Raji (cell line): Measurements from ENCODE around the gene UTP3.

Source experiments
- POLR2A ChIP-seq: IDR thresholded peaks from 2 replicates; pipeline ENCODE4 v1.6.1; 2011; ENCODE audit warnings: low read depth, low read length, control low read depth; ENCODE audit not compliant: insufficient read depth

Gene UTP3

DNA sequence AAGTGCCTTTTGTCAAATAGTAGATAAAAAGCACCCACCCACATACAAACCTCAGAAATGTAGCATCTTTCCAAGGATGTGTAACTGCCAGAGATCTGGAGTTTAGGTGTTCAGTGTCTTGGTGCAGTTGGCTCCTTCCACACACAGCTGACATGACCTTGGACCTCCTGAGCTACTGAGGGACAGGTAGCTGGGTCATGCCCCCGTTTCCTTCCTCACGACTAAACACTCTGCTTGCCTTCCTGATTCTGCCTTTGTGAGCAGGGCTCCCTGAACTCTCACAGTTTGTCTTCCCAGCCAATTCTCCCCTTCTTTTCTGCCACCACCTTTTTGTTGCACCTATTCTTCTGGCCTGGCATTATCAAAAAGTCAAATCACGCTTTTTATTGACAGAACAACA, 23.3 kb downstream of the UTP3 start:
- no peak for TF ChIP-seq POLR2A

DNA sequence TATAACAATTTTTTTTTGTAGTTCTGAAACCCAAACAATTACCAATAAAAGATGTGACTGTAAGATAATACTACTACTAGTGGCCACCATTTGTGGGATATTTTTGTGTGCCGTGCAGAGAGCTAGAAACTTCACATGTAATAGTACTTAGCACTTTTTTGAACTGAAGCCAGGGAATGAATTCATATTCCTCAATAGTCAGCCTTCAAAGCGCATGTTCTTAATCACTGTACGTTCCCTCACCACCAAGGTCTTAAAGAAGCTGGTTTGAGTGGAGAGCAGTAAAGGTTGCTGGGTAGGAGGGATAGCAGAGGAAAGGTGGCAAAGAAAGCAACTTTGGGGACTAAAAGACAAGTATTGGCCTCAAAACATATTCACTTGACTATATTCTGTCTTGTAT, 23.8 kb downstream of the UTP3 start:
- TF ChIP-seq POLR2A: no peak

DNA sequence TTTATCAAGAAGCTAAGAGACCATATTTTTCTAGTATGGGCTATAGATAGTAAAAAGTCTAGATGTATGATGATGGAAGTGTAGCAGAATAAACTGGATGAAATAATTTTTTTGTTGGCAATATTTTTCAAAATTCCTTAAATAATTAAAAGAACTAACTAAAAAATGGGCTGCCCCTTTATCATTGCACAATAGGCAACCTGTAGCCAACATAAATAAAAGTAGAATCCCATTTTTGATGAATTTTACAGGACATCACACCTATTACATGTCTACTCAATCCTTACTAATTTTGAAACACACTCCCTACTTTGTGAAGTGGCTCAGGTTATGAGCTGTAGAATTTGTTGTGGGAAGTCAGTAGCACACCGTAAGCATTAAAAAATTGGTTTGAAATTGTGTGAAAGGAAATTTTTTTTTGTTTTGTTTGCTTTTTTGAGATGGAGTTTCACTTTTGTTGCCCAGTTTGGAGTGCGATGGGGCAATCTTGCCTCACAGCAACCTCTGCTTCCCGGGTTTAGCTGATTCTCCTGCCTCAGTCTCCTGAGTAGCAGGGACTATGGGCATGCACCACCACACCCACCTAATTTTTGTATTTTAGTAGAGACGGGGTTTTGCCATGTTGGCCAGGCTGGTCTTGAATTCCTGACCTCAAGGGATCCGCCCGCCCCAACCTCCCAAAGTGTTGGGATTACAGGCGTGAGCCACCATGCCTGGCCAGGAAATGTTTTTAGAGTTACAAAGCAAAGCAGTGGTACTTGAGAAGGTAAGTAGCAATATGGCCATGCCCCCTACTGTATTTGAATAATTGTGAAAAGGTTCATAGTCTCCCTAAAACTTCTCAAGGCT, 24.5 kb downstream of the UTP3 start:
- TF ChIP-seq POLR2A: no peak

DNA sequence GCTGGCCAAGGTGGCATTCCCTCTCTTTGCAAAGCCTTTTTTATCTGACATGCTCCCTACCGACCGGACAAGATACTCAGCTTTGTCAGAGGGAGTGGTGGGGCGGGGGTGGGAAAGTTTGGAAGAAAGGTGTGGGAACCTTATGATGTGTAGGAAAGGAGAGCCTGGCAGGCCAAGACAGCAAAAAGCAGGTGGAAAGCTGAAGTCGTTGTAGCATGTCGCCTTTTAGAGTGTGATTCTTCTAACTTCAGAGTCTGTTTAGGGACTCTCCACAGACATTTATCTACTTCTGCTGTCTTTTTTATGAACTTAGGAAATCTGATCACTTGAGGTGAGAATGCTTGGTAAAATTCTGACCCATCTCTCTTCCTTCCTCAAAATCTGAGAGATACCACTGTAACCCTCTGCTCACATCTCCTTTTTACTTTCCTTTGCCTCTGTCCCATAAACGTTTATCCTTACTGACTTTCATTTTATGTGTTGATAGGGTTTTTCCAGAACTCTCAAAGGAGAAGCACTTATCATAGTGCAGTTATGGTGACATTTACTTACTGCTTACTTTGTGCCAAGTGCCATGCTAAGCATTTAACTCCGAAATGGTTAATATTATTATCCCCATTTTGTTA, 25.2 kb downstream of the UTP3 start:
- TF ChIP-seq POLR2A: no peak

DNA sequence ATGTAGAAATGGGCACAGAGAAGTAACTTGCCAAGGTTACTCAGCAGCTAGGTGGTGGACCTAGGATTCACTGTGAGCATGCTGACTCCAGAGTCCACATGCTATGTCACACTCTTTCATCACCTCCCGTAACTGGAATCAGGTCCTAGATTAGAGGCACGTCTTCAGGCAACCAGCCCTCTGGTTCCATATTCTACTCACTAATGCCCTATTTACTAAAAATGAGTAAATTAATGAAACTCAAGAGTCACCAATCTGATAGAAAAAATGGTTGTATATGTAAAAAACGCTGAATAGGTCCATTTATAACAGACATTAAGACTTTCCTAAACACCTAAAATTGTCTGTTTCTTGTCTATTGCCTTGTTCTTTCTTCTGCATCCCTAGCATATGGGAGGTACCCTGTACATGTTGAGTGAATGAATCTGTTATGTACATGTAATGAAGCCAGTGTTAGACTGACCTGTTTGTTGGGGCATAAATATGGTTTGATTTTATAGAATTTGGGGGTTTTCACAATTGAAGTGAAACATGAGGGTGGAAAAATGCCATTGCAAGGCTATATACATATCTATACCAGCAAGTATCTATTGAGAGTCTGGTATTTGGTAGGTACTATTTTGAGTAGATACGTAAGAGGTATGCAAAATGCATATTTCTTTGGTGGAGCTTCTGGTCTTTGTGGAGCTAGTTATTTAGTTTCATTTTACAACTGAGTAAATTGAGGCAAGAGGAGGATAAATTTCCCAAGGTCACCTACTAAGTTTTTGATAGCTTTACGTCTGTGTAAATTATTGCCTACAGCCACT, 26.0 kb downstream of the UTP3 start:
- no peak for TF ChIP-seq POLR2A

DNA sequence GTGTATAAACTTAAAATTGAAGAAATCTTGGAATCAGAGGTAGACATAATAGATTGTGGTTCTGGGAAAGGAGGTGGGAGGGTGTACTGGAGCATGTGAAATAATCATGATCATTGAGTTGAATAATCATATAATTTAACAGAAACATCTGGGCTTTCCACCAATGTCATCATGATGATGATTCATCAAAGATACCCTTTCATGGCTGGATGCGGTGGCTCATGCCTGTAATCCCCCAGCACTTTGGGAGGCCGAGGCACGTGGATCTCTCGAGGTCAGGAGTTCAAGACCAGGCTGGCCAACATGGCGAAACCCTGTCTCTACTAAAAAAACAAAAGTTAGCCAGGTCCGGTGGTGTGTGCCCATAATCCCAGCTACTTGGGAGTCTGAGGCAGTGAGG, 26.8 kb downstream of the UTP3 start:
- TF ChIP-seq POLR2A: no peak

DNA sequence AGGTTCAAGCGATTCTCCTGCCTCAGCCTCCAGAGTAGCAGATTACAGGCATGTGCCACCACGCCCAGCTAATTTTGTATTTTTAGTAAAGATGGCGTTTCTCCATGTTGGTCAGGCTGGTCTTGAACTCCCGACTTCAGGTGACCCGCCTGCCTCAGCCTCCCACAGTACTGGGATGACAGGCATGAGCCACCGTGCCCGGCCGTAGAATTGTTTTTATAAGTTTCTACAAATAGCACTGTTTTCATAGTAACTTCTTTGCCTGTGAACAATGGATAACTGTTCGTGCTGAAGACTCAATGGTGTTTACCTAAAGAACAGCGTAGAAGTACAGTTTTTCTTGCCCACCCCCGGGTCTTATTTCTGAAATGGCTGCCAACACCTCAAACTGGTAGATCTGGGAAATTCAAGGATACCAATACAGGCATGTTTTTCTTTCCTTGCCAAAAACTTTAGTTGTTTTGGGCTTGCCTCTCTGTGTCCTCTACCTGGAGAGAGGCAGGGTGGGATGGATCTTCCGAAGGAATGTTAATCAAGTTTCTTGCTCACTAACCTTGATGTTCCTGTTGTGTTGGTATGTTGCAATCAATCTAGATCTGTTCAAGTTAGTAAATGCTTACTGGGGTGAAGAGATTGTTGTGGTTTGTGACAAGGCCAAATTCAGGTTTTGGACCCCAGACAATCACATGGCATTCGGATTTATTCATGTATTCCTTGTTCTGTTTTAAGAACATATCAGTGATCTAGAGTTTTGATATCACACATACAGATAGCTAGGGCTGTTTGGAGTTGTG, 30.7 kb downstream of the UTP3 start:
- TF ChIP-seq POLR2A: no peak

DNA sequence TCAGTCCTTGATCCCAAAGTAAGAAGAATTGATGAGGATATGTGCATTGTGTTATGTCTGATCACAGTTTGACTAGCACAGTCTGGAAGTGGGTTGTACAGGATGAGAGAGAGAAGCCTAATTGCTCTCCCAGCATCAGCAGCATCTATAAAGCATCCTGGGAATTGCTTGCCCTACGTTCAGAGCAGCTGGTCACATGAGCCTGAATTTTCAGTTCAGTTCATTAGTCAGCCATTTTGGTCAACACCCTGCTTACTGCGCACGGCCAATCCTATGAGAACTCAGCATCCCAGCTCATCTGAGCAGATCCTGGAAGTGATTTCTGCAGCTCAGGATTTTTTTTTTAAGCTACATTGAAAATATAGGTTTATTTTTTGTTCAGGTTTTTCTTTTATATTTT, 33.4 kb downstream of the UTP3 start, which contains the start of gene RUFY3:
Gene RUFY3 (plus strand): TSS at position 218 of the 400 bp plus-strand sequence. CDS start 610 bp downstream, outside the sequence.
- TF ChIP-seq POLR2A: no peak

DNA sequence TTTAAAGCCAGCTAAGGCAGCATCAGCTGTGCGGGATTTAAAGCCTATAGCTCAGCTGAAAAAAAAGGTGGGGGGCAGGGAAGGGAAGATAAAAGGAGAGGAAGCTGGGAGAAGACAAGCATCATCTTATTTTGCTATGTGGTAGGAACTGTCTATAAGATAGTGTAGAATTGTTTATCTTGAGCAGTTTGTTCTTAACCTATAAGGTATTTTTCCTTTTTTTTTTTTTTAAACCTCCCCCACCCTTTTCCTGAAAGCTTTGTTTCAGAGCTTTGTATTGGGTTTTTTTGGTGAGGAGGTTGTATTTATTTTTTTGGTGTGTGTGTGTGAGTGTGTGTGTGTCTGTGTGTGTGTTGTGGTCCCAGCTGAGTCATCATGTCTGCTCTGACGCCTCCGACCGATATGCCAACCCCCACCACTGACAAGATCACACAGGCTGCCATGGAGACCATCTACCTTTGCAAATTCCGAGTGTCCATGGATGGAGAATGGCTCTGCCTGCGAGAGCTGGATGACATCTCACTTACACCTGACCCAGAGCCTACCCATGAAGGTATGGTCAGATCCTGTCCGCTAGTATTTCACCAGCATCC, 34.0 kb downstream of the UTP3 start:
- no peak for TF ChIP-seq POLR2A

DNA sequence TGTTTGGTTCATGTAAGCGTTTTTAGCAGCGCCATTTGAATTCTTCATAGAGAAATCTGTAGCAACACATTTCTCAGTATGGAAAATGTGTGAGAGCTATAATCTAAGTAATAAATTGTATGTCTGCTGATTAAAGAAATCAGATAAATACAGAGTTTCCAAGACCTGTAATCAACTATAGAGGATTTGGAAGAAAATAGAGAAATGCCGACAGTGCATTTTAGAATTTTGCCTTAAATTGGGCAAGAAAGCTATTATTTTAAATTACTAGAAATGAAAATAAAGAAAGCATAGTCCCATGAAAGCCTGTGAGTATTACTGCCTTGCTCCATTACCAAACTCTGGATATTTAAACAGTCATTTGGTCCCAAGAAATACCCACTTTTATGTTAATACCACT, 36.1 kb downstream of the UTP3 start:
- no peak for TF ChIP-seq POLR2A

DNA sequence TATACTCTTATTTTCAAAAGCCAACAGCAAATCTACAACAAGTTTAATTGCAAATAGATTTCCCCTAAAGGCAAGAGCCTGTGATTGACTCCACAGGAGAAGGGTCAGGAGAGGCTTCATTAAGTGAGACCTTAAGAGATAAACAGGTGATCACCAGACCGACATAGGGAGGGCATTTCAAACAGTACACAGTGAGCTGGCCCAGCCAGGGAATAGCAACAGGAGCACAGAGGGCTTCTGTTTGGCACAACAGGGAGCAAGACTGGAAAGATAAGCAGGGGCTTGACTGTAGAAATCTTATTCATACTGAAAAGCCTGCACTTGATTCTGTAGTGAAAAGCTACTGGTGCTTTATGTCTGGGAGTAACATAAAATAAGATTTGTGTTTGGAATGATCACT, 37.3 kb downstream of the UTP3 start:
- TF ChIP-seq POLR2A: no peak

DNA sequence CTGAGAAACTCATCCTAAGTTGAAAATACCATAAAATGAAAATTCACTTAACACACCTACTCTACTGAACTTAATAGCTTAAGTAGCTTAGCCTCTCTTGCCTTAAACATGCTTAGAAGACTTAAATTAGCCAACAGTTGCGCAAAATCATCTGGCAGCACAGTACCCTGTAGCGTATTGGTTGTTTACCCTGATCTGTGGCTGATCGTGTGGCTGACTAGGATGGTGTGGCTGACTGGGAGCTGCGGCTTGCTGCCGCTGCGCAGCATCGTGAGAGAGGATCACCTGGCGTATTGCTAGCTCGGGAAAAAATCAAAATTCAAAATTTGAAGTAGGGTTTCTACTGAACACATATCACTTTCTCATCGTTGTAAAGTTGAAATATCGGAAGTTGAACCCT, 39.8 kb downstream of the UTP3 start:
- no peak for TF ChIP-seq POLR2A

DNA sequence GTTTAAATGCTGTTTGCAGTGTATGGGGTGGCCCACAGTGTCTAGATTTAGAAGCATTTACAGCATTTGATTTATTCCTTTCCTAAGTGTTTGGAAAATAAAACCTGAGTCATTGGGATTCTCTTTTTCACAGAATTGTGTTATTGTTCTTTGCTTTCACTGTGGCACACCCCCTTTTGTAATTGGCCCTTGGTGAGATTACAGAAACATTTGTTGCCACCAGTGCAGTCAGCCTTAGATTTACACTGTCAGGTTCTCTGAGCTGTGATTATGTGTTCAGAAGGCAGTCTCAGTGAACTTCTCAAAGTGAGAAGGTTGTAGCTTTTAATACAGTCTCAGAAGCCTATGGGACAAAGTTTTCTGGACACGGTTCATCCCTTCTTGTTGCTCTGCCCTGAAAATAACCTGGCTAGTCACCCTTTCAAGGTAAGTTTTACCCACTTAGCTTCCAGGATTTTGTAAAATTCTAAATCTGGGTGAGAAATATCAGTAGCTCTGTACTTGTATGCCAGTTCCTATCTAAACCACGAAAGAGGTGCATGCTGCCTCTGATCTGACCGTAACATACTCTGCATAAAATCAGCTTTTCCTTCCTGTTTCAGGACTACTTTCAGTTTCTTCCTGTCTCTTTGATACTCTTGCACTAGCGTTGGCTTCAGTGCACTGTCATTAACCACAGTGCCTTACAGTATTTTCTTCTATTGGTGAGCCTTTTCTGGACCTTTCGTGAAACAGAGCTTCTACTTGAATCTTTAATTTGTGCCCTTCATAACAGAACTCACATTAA, 46.0 kb downstream of the UTP3 start:
- no peak; the same call in none of the 2 replicates for TF ChIP-seq POLR2A

DNA sequence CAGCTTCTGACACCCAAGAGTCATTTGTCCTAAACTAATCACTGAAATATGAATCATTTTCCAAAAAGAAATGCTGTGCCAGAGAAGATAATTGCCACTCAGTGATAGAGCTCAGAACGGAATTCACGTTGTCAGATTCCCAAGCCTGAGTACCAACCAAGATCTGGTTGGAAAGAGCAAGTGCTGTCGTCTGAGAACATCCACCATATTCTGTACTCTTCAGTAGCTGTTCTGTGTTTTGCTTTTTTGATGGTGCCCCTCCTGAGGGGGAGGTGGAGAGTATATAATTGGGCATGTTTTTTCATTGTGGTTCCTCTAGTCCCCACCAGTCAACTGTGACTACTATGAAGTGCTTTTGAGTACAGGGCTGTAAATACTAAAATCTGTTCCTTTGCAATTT, 46.6 kb downstream of the UTP3 start:
- peak; percentile 25; the same call in 1 of the 2 replicates for TF ChIP-seq POLR2A
